Smooth muscle cell of the brain vasculature (primary cell): ENCODE measurements around the gene CRHR1.

ENCODE experiments used
- DNase-seq: peaks from one replicate; pipeline ENCODE4 v3.0.0-alpha.2; 2012; ENCODE audit warnings: low read depth, low spot score

CRHR1 gene

DNA sequence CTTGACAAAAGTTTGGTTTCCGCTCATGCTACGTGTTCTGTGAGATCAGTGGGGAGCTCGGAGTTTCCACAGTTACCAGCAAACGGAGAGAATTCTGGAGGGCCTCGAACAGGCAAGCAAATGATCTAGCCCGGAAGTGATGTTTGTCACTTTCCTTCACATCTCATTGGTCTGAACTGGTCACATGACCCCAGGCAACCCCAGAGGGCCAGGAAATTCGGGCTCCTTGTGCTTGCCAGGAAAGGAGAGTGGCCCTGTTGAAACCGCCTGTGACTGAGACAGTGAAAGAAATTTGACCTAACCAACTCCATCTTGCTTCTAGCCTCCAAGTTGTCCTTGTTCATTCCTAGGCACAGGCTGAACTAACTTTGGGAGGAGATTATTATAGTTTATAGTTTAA is 83.6 kb downstream of the CRHR1 start:
- no peak for DNase-seq

DNA sequence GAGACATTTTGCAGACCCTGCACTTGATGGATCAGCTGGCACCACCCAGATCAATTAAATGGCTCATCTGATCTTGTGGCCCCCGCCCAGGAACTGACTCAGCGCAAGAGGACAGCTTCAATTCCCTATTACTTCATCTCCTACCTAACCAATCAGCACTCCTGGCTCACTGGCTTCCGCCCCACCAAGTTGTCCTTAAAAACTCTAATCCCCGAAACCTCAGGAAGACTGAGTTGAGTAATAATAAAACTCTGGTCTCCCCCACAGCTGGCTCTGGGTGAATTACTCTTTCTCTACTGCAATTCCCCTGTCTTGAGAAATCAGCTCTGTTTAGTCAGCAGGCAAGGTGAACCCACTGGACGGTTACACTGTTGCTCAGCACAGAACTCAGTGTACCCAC is 84.2 kb downstream of the CRHR1 start:
- no peak for DNase-seq

DNA sequence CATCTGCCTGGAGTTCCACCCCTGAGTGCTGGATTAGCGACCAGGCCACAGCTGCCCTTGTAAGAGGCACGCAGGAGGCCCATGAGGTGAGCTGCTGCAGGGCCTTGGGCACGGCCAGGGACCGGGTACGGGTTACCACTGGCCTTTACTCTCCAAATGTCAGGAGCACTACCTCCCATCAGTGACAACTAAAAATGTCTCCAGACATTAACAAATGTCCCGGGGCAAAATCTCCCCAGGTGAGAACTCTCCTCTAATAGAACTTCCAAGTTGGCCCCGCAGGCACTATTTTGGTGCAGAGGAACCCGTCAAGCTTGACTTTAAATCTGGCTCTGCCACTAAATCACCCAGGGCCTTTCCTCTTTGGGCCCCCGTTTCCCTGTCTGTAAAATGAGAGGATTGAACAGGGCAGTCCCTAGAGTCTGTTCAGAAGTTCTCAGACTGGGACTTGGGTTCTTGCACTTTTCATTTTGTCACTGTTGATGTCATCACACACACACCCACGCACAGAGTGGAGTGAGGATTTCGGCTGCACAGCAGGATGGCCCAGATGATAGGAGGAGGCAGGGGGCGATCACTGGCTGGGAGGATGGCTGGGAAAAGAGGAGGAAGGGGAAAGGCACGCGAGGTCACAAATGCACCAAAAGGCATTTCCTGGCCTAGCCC is 85.7 kb downstream of the CRHR1 start:
- no peak for DNase-seq

DNA sequence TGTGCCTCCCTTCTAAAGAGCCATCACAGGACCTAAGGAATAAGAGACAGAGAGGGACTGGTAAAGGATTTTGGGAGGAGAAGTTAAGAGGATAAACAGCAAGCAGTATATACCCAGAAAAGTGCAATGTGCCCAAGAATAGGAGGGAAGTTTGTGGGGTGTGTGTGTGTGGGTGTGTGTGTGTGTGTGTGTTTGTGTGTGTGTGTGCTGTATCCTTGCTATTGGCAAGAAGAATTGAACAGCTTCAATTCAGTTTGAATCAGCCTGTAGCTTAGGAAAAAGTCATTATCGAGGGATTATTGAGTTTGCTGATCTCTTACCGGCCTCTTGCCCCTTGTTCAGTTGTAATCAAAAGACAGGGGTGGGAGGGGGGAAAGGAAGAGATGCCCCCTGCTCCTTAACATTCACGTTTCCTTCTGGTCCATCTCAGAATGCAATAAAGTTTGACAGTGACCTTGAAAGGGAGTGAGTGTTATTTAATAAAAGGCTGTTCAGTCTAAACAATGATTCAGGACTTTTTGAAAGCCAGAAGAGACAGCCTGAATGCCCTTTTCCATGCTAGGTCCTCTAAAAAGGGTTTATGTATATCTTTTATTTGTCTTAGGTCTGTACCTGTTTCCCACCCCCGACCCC is 86.3 kb downstream of the CRHR1 start:
- no peak for DNase-seq

DNA sequence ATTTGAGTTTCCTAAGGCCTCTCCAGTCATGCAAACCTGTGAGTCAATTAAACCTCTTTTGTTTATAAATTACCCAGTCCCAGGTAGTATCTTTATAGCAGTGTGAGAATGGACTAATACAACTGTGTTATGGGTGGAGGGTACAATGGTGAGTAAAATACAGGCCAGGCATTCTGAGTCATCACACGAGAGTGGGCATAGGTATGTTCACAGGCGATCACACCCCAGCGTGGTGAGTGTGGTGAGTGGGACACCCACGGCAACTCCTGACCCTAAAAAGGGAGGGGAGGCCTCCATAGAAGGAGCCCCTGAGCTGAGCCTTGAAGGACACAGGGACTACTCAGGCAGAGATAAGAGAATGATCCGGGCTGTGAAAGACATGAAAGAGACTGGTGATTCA is 87.6 kb downstream of the CRHR1 start:
- no peak for DNase-seq

DNA sequence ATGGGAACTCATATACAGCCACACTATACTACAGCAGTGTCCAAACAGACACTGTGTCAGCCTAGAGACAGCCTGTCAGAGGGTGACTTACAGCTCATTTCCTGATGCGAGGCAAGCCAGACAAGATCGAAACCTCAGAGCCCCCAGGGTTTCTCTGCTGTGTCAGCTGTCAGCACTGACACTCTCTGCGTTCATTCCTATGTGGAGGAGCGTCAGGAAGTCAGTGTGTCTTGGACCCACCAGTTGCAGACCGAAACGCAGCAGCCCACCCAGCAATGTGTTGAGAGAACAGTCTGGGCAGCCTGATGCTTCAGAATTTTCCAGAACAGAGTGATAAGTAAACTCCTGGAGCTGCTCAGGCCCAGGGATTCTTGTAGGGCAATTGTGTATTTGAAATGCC is 89.6 kb downstream of the CRHR1 start:
- no peak for DNase-seq

DNA sequence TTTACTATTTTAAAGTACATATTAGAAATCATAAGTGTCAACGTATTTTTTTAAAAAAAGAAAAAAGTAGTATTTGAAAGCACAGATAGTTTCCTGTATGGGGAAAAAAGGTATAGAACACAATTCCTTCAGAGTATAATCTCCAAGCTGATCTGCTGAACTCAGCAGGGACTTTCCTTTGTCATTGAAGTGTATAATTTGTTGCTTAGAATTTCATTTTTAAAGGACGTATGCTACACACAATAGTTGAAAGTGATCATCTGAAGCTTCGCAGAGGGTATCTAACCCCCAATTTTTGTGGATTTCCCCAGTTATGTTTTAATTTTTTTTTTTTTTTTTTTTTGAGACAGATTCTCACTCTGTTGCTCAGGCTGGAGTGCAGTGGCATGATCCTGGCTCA is 90.0 kb downstream of the CRHR1 start:
- DNase-seq: no peak

DNA sequence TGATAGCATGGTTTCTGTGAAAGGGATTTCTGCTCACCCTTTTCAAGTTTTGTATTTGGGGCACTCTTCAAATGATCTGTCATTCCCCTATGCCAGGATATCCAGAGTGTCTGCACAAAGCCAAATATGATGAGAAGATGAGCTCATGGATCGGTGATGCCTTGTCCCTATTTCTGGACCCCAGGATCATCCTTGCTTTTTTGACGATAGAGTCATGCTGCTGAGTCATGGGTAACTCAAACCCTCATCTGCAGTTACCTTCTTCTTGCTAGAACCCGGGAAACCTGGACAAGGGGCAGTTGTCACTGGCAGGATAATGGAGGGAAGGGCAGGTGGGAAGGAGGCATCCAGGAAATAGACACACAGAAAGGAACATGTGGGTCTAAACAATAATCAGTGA is 92.4 kb downstream of the CRHR1 start:
- no peak for DNase-seq

DNA sequence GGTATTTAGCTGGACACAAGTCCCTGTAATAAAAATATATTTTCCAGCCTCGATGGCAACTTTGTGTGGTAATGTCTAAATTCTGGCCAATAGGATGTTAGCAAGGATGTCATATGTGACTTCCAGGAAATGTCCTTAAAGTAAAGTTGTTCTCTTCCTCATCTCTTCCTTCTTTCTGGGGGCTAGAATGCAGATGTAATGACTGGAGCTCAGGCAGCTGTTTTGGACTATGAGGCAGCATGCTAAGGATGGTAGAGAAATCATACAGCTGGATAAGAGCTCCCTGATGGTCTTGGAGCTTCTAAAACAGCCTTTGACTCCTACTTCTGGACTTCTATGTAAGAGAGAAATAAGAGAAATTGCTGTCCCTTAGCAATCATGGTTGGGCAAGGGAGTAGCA is 93.3 kb downstream of the CRHR1 start:
- DNase-seq: no peak

DNA sequence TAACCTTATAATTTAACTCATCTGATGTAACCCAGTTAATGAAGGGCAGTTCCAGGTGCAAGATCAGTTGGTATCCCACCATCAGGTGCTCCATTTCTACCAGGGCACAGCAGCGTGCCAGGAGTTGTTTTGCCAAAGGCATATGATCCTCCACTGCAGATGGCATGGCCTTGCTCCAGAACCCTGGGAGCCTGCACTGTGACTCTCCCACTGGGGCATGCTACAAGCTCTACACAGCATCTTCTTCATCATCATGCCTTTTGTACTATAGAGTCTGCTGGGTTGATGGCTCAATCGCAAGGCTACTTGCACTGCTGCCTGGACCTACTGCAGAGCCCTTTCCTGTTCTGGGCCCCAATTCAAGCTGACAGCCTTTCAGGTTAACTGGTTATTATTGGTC is 98.9 kb downstream of the CRHR1 start:
- no peak for DNase-seq
